ENCODE results near the gene FN1. TPM values are rescaled to one million over a fixed set of nuclear protein-coding genes. Genes with fewer than 3 reads are reported as not detected.

Gene FN1
- total and polyA plus RNA-seq, 2 of the 8 experiments (the other 6 are each of a cell fraction or from before 2014, with no cell fraction given) = 42.9 to 109 TPM

DNA sequence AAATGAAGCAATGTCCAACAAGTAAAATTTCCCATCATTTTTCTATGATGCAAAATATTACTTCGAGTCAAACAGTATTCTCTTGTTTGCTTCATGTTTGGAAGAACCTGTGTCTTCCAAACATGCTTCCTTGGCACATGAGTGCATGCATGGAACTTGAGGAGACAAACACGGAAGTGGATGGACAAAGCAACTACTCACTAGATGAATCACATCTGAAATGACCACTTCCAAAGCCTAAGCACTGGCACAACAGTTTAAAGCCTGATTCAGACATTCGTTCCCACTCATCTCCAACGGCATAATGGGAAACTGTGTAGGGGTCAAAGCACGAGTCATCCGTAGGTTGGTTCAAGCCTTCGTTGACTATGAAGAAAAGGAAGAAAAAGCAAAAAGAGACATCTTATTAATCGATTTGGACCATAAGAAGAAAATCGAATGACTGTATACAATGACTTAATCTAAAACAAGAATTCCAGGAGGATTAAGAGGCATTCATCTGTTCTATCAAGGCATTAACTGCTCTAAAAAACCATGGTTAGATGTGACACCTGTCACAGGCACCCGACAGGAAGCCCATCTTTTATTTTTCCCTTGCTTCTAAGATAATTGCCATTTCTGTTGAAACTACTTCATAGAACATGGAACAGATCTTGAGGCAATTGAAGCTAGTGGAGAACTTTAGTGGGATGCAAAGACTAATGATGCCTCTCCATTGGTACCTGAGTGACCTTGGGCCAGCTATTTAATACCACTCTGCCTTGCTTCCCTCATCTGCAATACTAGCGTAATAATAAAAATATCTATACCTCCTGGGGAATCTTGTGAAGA, 68.0 kb downstream of the FN1 start:
- Histone ChIP-seq H3K14ac (ENCODE audit: insufficient read length) (no peak overlapping the region), H3K4me3 (ENCODE audit: extremely low read depth in 1 of 4, insufficient read depth in 2 of 4, low read depth in 3 of 4, low read length in 4 of 4) (no peak overlapping the region), H3K4ac (replicated peaks; ENCODE audit: insufficient read length, low read depth, low read length) (no peak overlapping the region), H3K9ac (replicated peaks in 1 of 4; ENCODE audit: extremely low read depth in 1 of 4, low read depth in 3 of 4, low read length in 3 of 4) (no peak overlapping the region), H3K18ac (ENCODE audit: extremely low read depth, low read length) (no peak overlapping the region), H4K91ac (replicated peaks; ENCODE audit: insufficient read length, low read length) (no peak overlapping the region), H2AK5ac (ENCODE audit: low read depth, low read length) (no peak overlapping the region), H2AFZ (ENCODE audit: low read length) (no peak overlapping the region), H4K20me1 (replicated peaks in 1 of 2; ENCODE audit: control insufficient read depth in 1 of 2, insufficient read depth in 2 of 2, low read length in 2 of 2) (no peaks in the 10 kb centered on the region), H3K36me3 (ENCODE audit: control insufficient read depth in 2 of 4, insufficient read depth in 4 of 4, low read length in 3 of 4) (peaks cover 0 to 51% (median 12%) of the 10 kb centered on the region in 4 experiments; a peak in 5 of 8 replicates), H2BK12ac (ENCODE audit: low read depth, low read length) (no peak overlapping the region), H3K27me3 (replicated peaks in 1 of 4; ENCODE audit: control insufficient read depth in 3 of 4, extremely low read depth in 1 of 4, insufficient read depth in 3 of 4, low read length in 3 of 4) (no peaks in the 10 kb centered on the region), H3K4me2 (ENCODE audit: insufficient read depth in 1 of 2, low read depth in 2 of 2, low read length in 2 of 2) (no peak overlapping the region), H4K5ac (ENCODE audit: insufficient read length, low read depth, low read length) (no peak overlapping the region), H3K56ac (replicated peaks; ENCODE audit: insufficient read length, low read depth, low read length) (no peak overlapping the region), H4K8ac (ENCODE audit: extremely low read depth, insufficient read depth, low read length) (no peak overlapping the region), H2BK20ac (ENCODE audit: low read length) (no peak overlapping the region), H3K79me1 (ENCODE audit: low read depth, low read length) (no peaks in the 10 kb centered on the region), H3K23me2 (ENCODE audit: low read depth, low read length) (no peaks in the 10 kb centered on the region), H2BK5ac (ENCODE audit: low read depth, low read length) (no peak overlapping the region), H2BK120ac (replicated peaks; ENCODE audit: low read depth, low read length) (no peak overlapping the region), H2BK15ac (ENCODE audit: low read length) (no peak overlapping the region), H3K23ac (ENCODE audit: insufficient read length) (no peak overlapping the region), H3K27ac (ENCODE audit: low read depth, low read length) (no peak overlapping the region), H3K9me3 (ENCODE audit: insufficient read depth in 2 of 2, low read depth in 1 of 2, low read length in 1 of 2) (no peaks in the 10 kb centered on the region), H3K79me2 (ENCODE audit: control insufficient read depth in 1 of 2, insufficient read depth in 2 of 2, low read length in 2 of 2) (no peaks in the 10 kb centered on the region), H3K4me1 (replicated peaks in 1 of 4; ENCODE audit: control insufficient read depth in 3 of 4, insufficient read depth in 4 of 4, low read length in 3 of 4) (no peaks in the 10 kb centered on the region)
- FAIRE-seq = no peak
- no peak for DNase-seq (ENCODE audit: low read depth in 1 of 2, low spot score in 2 of 2)
- ChIA-PET CTCF (ENCODE audit: partially characterized antibody) (interaction anchor here (1.1 kb wide), 1 partner anchor 42 kb away, joined by 4 read pairs; no protein-coding TSS in a partner anchor), POLR2A (ENCODE audit: partially characterized antibody) (interaction anchor here (0.7 kb wide), 1 partner anchor 26 kb away, joined by 3 read pairs; no protein-coding TSS in a partner anchor)
- 90% methylated on average over 11 of the region's 11 CpGs; no CpG with 5 or more reads in 1 of the 2 experiments for WGBS, 2 experiments (ENCODE audit: extremely low coverage in 1 of 2, insufficient coverage in 1 of 2, insufficient read length in 1 of 2, insufficient replicate concordance in 2 of 2, low coverage in 1 of 2, low lambda C conversion rate in 2 of 2, missing lambda C conversion rate in 1 of 2)
- TF ChIP-seq YY1 (IDR thresholded peaks at IDR 0.05; ENCODE audit: low read depth, low read length) (no peak), SAP30 (IDR thresholded peaks at IDR 0.05; ENCODE audit: insufficient read depth, insufficient replicate concordance, low read length) (no peak), ASH2L (IDR thresholded peaks at IDR 0.05; ENCODE audit: low read length) (no peak), CTBP2 (IDR thresholded peaks at IDR 0.05; ENCODE audit: borderline replicate concordance, insufficient read depth, insufficient read length, low read length) (no peak), KDM4A (IDR thresholded peaks at IDR 0.05; ENCODE audit: low read depth, low read length, severe bottlenecking) (no peak), RNF2 (IDR thresholded peaks at IDR 0.05; ENCODE audit: borderline replicate concordance, low read depth, low read length, missing control alignments, poor library complexity, severe bottlenecking) (no peak), POU5F1 (IDR thresholded peaks at IDR 0.05; ENCODE audit: low read depth, low read length) (no peak), TBP (IDR thresholded peaks at IDR 0.05; ENCODE audit: low read depth, low read length) (no peak), HDAC6 (IDR thresholded peaks at IDR 0.05; ENCODE audit: low read depth, low read length) (no peak), EP300 (IDR thresholded peaks at IDR 0.05; ENCODE audit: borderline replicate concordance in 1 of 2, low read depth in 2 of 2, low read length in 2 of 2) (no peak), SIRT6 (IDR thresholded peaks at IDR 0.05; ENCODE audit: low read length) (no peak), JUN (IDR thresholded peaks at IDR 0.05; ENCODE audit: low read depth, low read length) (no peak)
